ENCODE measurements around the gene BBOX1. TPM values are rescaled to one million over a fixed set of nuclear protein-coding genes. Genes with fewer than 3 reads are reported as not detected.

The BBOX1 gene
- total RNA-seq, 1 experiment from 2014 or later = not detected

- Histone ChIP-seq H2AFZ (no peak overlapping the region), H3K79me2 (ENCODE audit: low read depth) (no peaks in the 10 kb centered on the region), H4K20me1 (ENCODE audit: insufficient read depth) (no peaks in the 10 kb centered on the region), H3K9me2 (ENCODE audit: insufficient read depth) (no peaks in the 10 kb centered on the region), H3K4me2 (no peak overlapping the region), H3K27ac (no peak overlapping the region), H3K36me3 (ENCODE audit: low read depth) (no peaks in the 10 kb centered on the region), H3F3A (ENCODE audit: insufficient read depth, low read depth) (no peaks in the 10 kb centered on the region), H3K4me1 (replicated peaks; ENCODE audit: insufficient read depth) (no peaks in the 10 kb centered on the region), H3K9me3 (ENCODE audit: insufficient read depth, low read depth) (no peaks in the 10 kb centered on the region), H3K4me3 (no peak overlapping the region), H3K27me3 (ENCODE audit: insufficient read depth, low read depth) (no peaks in the 10 kb centered on the region)
- ChIA-PET CTCF (no interaction called here), POLR2A (ENCODE audit: unreplicated experiment) (interaction anchor here (0.6 kb wide), 1 partner anchor 786 kb away, joined by 3 read pairs; no protein-coding TSS in a partner anchor)
- no peak for DNase-seq
- no TSS peak for BruUV-seq (replicated peaks)
- TF ChIP-seq EZH2 (IDR thresholded peaks at IDR 0.05; ENCODE audit: low read depth) (no peak), CTCF (conservative IDR thresholded peaks at IDR 0.05) (no peak)
- intact Hi-C loops (cut with micrococcal nuclease; ENCODE audit: unreplicated experiment) = no loop called here
Measured at GRCh38 chr11:27002431-27002830, 38.2 kb upstream of the BBOX1 start.

- intact Hi-C loops (cut with micrococcal nuclease; ENCODE audit: unreplicated experiment) = no loop called here
- H3K4me2 ChIP-seq = no peak overlapping the region
- no peaks in the 10 kb centered on the region for H3K9me3 ChIP-seq (ENCODE audit: insufficient read depth, low read depth)
- no peaks in the 10 kb centered on the region for H4K20me1 ChIP-seq (ENCODE audit: insufficient read depth)
- H3K4me3 ChIP-seq = no peak overlapping the region
- H3K79me2 ChIP-seq (ENCODE audit: low read depth) = no peaks in the 10 kb centered on the region
- POLR2A ChIA-PET (ENCODE audit: unreplicated experiment) = interaction anchor here (0.6 kb wide), 1 partner anchor 786 kb away, joined by 3 read pairs; no protein-coding TSS in a partner anchor
- H2AFZ ChIP-seq = no peak overlapping the region
- CTCF ChIA-PET = no interaction called here
- H3K9me2 ChIP-seq (ENCODE audit: insufficient read depth) = no peaks in the 10 kb centered on the region
- no peaks in the 10 kb centered on the region for H3K27me3 ChIP-seq (ENCODE audit: insufficient read depth, low read depth)
- H3K27ac ChIP-seq = no peak overlapping the region
- TF ChIP-seq EZH2 (IDR thresholded peaks at IDR 0.05; ENCODE audit: low read depth) (no peak), CTCF (conservative IDR thresholded peaks at IDR 0.05) (no peak)
- DNase-seq = no peak
- no peaks in the 10 kb centered on the region for H3K36me3 ChIP-seq (ENCODE audit: low read depth)
- no TSS peak for BruUV-seq (replicated peaks)
- no peaks in the 10 kb centered on the region for H3F3A ChIP-seq (ENCODE audit: insufficient read depth, low read depth)
- H3K4me1 ChIP-seq (replicated peaks; ENCODE audit: insufficient read depth) = no peaks in the 10 kb centered on the region
Measured at GRCh38 chr11:27002838-27003237, 37.8 kb upstream of the BBOX1 start.

GRCh38 chr11:27004103-27004502, 36.5 kb upstream of the BBOX1 start:
- Histone ChIP-seq H2AFZ (no peak overlapping the region), H3K27ac (no peak overlapping the region), H4K20me1 (ENCODE audit: insufficient read depth) (no peaks in the 10 kb centered on the region), H3K4me1 (replicated peaks; ENCODE audit: insufficient read depth) (no peaks in the 10 kb centered on the region), H3K4me3 (no peak overlapping the region), H3K9me2 (ENCODE audit: insufficient read depth) (no peaks in the 10 kb centered on the region), H3F3A (ENCODE audit: insufficient read depth, low read depth) (no peaks in the 10 kb centered on the region), H3K9me3 (ENCODE audit: insufficient read depth, low read depth) (no peaks in the 10 kb centered on the region), H3K4me2 (no peak overlapping the region), H3K79me2 (ENCODE audit: low read depth) (no peaks in the 10 kb centered on the region), H3K27me3 (ENCODE audit: insufficient read depth, low read depth) (no peaks in the 10 kb centered on the region), H3K36me3 (ENCODE audit: low read depth) (no peaks in the 10 kb centered on the region)
- intact Hi-C loops (cut with micrococcal nuclease; ENCODE audit: unreplicated experiment) = no loop called here
- ChIA-PET CTCF (no interaction called here), POLR2A (ENCODE audit: unreplicated experiment) (no interaction called here)
- no TSS peak for BruUV-seq (replicated peaks)
- TF ChIP-seq EZH2 (IDR thresholded peaks at IDR 0.05; ENCODE audit: low read depth) (no peak), CTCF (conservative IDR thresholded peaks at IDR 0.05) (no peak)
- DNase-seq = no peak
